CD14-positive monocyte (primary cell): ENCODE data around the gene CUL1. TPM values are rescaled to one million over a fixed set of nuclear protein-coding genes. Genes with fewer than 3 reads are reported as not detected.

ENCODE experiments used
- DNase-seq, 3 donors: peaks; one replicate each; pipeline ENCODE4 v3.0.0-alpha.2; 2011 to 2022
- H2AFZ ChIP-seq: 2 replicates; pipeline ENCODE4 v1.6.0; 2012; ENCODE audit warnings: mild to moderate bottlenecking, low read depth, low read length, inconsistent platforms; ENCODE audit not compliant: insufficient read depth, poor library complexity, severe bottlenecking
- H3K27ac ChIP-seq, 2 donors: 1 replicate in 1 of 2; 2 replicates in 1 of 2; pipeline ENCODE4 v1.5.1; 2012 to 2013; ENCODE audit warnings: low read length in 2 of 2, control low read depth in 1 of 2, inconsistent platforms in 1 of 2, low read depth in 1 of 2, mild to moderate bottlenecking in 1 of 2
- H3K27me3 ChIP-seq, 2 donors: one replicate each; pipeline versions ENCODE4 v1.6.0 to v1.6.1; 2011 to 2013; ENCODE audit warnings: low read length in 2 of 2; ENCODE audit not compliant: control insufficient read depth in 2 of 2, insufficient read depth in 2 of 2
- H3K36me3 ChIP-seq, 2 donors: replicated peaks in 1 of 2; 1 replicate in 1 of 2; 2 replicates in 1 of 2; pipeline versions ENCODE4 v1.5.1 to v1.6.1; 2012 to 2013; ENCODE audit warnings: low read length in 2 of 2, control low read depth in 1 of 2, inconsistent platforms in 1 of 2, mild to moderate bottlenecking in 1 of 2; ENCODE audit not compliant: insufficient read depth in 2 of 2, control insufficient read depth in 1 of 2
- H3K4me1 ChIP-seq, 2 donors: 1 replicate in 1 of 2; 2 replicates in 1 of 2; pipeline versions ENCODE4 v1.5.1 to v1.6.1; 2012 to 2013; ENCODE audit warnings: low read length in 2 of 2, control low read depth in 1 of 2, inconsistent platforms in 1 of 2, mild to moderate bottlenecking in 1 of 2, moderate library complexity in 1 of 2; ENCODE audit not compliant: insufficient read depth in 2 of 2, control insufficient read depth in 1 of 2
- H3K4me2 ChIP-seq: replicated peaks from 2 replicates; pipeline ENCODE3; 2012; ENCODE audit warnings: low read length, moderate library complexity, mild to moderate bottlenecking; ENCODE audit not compliant: poor library complexity, severe bottlenecking; ENCODE audit errors: extremely low read depth
- H3K4me3 ChIP-seq, 3 experiments: fragments of 200-600 bp in 1 of 3; sonication (generic) in 1 of 3; replicated peaks in 1 of 3; 1 replicate in 2 of 3; 2 replicates in 1 of 3; pipeline ENCODE4 v1.5.1; 2011 to 2013; ENCODE audit warnings: low read length in 3 of 3, mild to moderate bottlenecking in 3 of 3, control low read depth in 2 of 3, low read depth in 2 of 3, inconsistent platforms in 1 of 3, moderate library complexity in 1 of 3
- H3K79me2 ChIP-seq: 2 replicates; pipeline ENCODE4 v1.6.0; 2012; ENCODE audit warnings: mild to moderate bottlenecking, control low read depth, inconsistent platforms, low read length, moderate library complexity; ENCODE audit not compliant: insufficient read depth
- H3K9ac ChIP-seq: 2 replicates; pipeline ENCODE4 v1.6.0; 2017; ENCODE audit warnings: low read length, mild to moderate bottlenecking; ENCODE audit not compliant: insufficient read depth, poor library complexity, severe bottlenecking
- H3K9me3 ChIP-seq, 2 donors: replicated peaks in 1 of 2; 1 replicate in 1 of 2; 2 replicates in 1 of 2; pipeline versions ENCODE4 v1.5.1 to v1.6.1; 2012 to 2013; ENCODE audit warnings: low read length in 2 of 2, control low read depth in 1 of 2; ENCODE audit not compliant: control insufficient read depth in 1 of 2, insufficient read depth in 1 of 2
- H4K20me1 ChIP-seq: 2 replicates; pipeline ENCODE4 v1.6.0; 2012; ENCODE audit warnings: mild to moderate bottlenecking, low read length, control low read depth, moderate library complexity; ENCODE audit not compliant: insufficient read depth
- H3K27ac Mint-ChIP-seq, 7 donors: one replicate each; pipeline ENCODE4 v1.8.0; 2020; ENCODE audit warnings: mild to moderate bottlenecking in 7 of 7, mixed read lengths in 7 of 7, moderate library complexity in 6 of 7, inconsistent platforms in 2 of 7
- H3K27me3 Mint-ChIP-seq, 3 donors: one replicate each; pipeline ENCODE4 v1.8.0; 2021 to 2022; ENCODE audit warnings: low read depth in 3 of 3, mild to moderate bottlenecking in 3 of 3, mixed read lengths in 3 of 3, moderate library complexity in 3 of 3, inconsistent platforms in 1 of 3
- H3K36me3 Mint-ChIP-seq, 2 donors: one replicate each; pipeline ENCODE4 v1.8.0; 2020; ENCODE audit warnings: mixed read lengths in 2 of 2, inconsistent platforms in 1 of 2, mild to moderate bottlenecking in 1 of 2
- H3K4me1 Mint-ChIP-seq: one replicate; pipeline ENCODE4 v1.8.0; 2020; ENCODE audit warnings: mild to moderate bottlenecking, mixed read lengths
- H3K4me3 Mint-ChIP-seq, 2 donors: one replicate each; pipeline ENCODE4 v1.8.0; 2020; ENCODE audit warnings: mild to moderate bottlenecking in 2 of 2, mixed read lengths in 2 of 2, moderate library complexity in 1 of 2
- H3K9me3 Mint-ChIP-seq, 7 donors: one replicate each; pipeline ENCODE4 v1.8.0; 2020 to 2022; ENCODE audit warnings: mixed read lengths in 7 of 7, mild to moderate bottlenecking in 6 of 7, moderate library complexity in 6 of 7, inconsistent platforms in 2 of 7
- WGBS: methylation state at CpG from one replicate; pipeline ENCODE4 v1.1.5; 2013; ENCODE audit warnings: missing lambda C conversion rate; ENCODE audit not compliant: insufficient coverage; 5-methylcytosine and 5-hydroxymethylcytosine counted together
- intact Hi-C, 2 donors: fragments of 100-400 bp; cut with micrococcal nuclease; formaldehyde crosslinking; loops; one replicate each; pipeline versions ENCODE4 v1.15.0 to v1.15.1; 2023
- polyA plus RNA-seq, 3 donors: library from polyadenylated mRNA; depleted of rRNA in 1 of 3; unstranded in 2 of 3; stranded (reverse) in 1 of 3; fragments of 300-500 nt in 2 of 3; fragments of >200 nt in 1 of 3; fragmentation: Illumina TruSeq in 2 of 3; gene quantifications; 1 replicate in 2 of 3; 2 replicates in 1 of 3; pipeline ENCODE4 v1.2.3, GENCODE V29; 2012 to 2021
- TF ChIP-seq, protein P1 (sequence below): fragments of 200-600 bp; IDR thresholded peaks from one replicate; pipeline ENCODE4 v1.8.0; 2022; ENCODE audit warnings: antibody characterized with exemption, mild to moderate bottlenecking

Gene CUL1
- polyA plus RNA-seq, 3 donors = 22.8 to 32.6 (median 23.9) TPM

DNA sequence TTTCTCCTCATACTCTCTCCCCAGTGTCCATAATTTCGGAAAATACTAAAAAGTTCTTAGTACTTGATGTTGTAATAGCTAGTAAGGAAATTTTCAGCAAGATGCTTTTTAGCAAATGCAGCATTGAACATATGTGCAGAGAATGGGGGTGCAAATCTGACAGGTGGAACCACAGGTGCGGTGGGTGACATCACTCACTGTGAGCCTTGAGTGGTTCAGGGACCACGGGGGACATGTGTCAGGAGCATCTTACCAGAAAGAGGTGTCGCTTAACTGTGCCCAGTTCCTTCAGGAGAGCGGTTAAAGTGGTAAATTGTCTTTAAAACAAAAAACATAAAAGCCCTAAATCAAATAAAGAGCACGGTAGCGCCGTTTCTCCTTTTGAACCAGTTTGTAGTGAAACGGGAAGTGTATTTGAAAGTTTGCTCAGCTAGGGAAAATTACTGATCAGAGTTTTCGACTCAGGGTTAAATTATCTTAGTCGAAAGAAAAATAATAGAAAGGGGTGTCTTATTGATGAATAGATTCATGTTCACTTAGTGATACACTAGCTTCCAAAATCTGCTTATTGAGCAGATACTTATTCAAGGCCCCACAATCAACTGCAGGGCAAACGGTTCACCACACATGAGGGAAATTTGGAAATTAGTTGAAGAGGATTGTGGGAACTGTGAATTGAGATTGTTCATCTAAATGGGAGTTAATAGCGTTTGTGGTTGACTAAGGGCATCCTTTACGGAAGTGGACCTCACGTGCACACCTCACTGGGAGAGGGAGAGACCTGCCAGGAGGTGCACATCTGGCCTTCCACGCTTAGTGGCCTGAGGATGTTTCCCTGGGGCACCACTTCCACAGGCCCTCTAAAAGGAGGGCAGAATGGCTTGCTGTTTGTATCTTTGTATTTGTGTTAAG is 12.7 kb downstream of the CUL1 start:
- 60% methylated on average over 6 of the region's 16 CpGs for WGBS
- peak overlapping the region in 1 of 2 donors; percentile 61 for H3K27ac ChIP-seq
- Mint-ChIP-seq H3K9me3 (peaks cover 0 to 2% (median 0%) of the 10 kb centered on the region in 7 donors), H3K27ac (peak overlapping the region; percentile 14 to 88 (median 72)), H3K4me1 (peaks cover 64% of the 10 kb centered on the region), H3K36me3 (peaks cover 1 to 8% of the 10 kb centered on the region in 2 donors), H3K4me3 (peak overlapping the region in 1 of 2 donors; percentile 26), H3K27me3 (peaks cover 0 to under 1% (median 0%) of the 10 kb centered on the region in 3 donors)
- H3K4me1 ChIP-seq = peaks cover 40 to 44% of the 10 kb centered on the region in 2 donors
- H3K4me3 ChIP-seq = no peak overlapping the region
- H3K9me3 ChIP-seq = no peaks in the 10 kb centered on the region
- no peaks in the 10 kb centered on the region for H3K27me3 ChIP-seq
- peaks cover 0 to 10% of the 10 kb centered on the region in 2 donors for H3K36me3 ChIP-seq
- intact Hi-C loops = no loop called here
- DNase-seq = no peak
- peaks cover 99% of the 10 kb centered on the region for H4K20me1 ChIP-seq
- H2AFZ ChIP-seq = no peak overlapping the region
- no peak overlapping the region for H3K9ac ChIP-seq
- peaks cover 100% of the 10 kb centered on the region for H3K79me2 ChIP-seq
- no peak overlapping the region for H3K4me2 ChIP-seq
- TF ChIP-seq, protein P1, sequence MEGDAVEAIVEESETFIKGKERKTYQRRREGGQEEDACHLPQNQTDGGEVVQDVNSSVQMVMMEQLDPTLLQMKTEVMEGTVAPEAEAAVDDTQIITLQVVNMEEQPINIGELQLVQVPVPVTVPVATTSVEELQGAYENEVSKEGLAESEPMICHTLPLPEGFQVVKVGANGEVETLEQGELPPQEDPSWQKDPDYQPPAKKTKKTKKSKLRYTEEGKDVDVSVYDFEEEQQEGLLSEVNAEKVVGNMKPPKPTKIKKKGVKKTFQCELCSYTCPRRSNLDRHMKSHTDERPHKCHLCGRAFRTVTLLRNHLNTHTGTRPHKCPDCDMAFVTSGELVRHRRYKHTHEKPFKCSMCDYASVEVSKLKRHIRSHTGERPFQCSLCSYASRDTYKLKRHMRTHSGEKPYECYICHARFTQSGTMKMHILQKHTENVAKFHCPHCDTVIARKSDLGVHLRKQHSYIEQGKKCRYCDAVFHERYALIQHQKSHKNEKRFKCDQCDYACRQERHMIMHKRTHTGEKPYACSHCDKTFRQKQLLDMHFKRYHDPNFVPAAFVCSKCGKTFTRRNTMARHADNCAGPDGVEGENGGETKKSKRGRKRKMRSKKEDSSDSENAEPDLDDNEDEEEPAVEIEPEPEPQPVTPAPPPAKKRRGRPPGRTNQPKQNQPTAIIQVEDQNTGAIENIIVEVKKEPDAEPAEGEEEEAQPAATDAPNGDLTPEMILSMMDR = no peak

DNA sequence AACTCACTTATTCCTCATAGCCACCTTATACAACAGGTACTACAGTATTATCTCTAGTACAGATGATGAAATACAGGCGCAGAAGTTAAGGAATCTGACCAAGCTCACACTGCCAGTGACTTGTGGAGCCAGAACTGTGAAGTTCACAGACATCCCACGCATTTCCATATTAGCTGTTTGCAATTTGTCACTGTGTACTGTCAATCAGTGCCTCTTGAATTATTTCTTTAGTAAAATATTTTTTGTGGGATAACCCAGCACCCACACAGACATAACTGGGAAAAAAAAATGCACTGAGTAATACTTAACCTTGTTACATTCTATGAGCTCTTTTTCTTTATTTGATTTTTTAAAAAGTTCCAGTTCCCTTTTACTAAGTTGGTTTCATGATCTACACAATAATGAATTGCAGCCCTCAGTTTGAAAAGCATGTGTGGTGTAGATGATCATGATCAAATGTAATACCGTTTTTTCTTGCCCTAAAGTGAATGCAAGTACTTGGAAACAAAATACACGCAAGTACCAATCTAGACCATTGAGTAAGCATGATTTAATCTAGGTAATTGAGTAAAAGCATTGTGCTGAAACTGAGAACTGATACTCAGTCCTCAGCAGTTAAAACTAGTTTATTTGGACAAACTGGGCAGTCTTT is 14.1 kb downstream of the CUL1 start:
- H3K4me3 Mint-ChIP-seq = no peak overlapping the region
- Histone ChIP-seq H3K79me2 (peaks cover 100% of the 10 kb centered on the region), H2AFZ (no peak overlapping the region), H3K36me3 (peaks cover 0 to 10% of the 10 kb centered on the region in 2 donors), H4K20me1 (peaks cover 100% of the 10 kb centered on the region), H3K4me2 (no peak overlapping the region), H3K4me1 (peaks cover 35 to 40% of the 10 kb centered on the region in 2 donors), H3K4me3 (no peak overlapping the region), H3K9ac (no peak overlapping the region), H3K27me3 (no peaks in the 10 kb centered on the region), H3K9me3 (no peaks in the 10 kb centered on the region), H3K27ac (peak overlapping the region in 1 of 2 donors; percentile 30)
- intact Hi-C loops = no loop called here
- TF ChIP-seq, protein P1 = no peak
- no peak for DNase-seq
- peaks cover 59% of the 10 kb centered on the region for H3K4me1 Mint-ChIP-seq
- H3K27me3 Mint-ChIP-seq = peaks cover 0 to 1% (median 0%) of the 10 kb centered on the region in 3 donors
- H3K9me3 Mint-ChIP-seq = peaks cover 0 to 3% (median 0%) of the 10 kb centered on the region in 7 donors
- peaks cover 1 to 8% of the 10 kb centered on the region in 2 donors for H3K36me3 Mint-ChIP-seq
- no CpG with 5 or more reads among the region's 4 CpGs for WGBS
- H3K27ac Mint-ChIP-seq = peak overlapping the region in 3 of 7 donors; percentile 37 to 62 (median 40)
